Measurements from ENCODE around the gene RELCH.
"Not testable (repeated sequence)": the region's sequence is repeated elsewhere in the genome, so short reads cannot be mapped to it uniquely, and the experiment has no call there.

RELCH gene

GRCh38 chr18:62165583-62165982, 21.5 kb upstream of the RELCH start:
- Histone ChIP-seq H3K9me2 (replicated peaks; ENCODE audit: control insufficient read depth, low read length) (no peaks in the 10 kb centered on the region), H4K20me1 (ENCODE audit: control insufficient read depth, insufficient read depth, low read depth, low read length) (no peaks in the 10 kb centered on the region), H3K9me3 (ENCODE audit: control insufficient read depth, insufficient read depth, low read length) (no peaks in the 10 kb centered on the region), H3K27ac (ENCODE audit: low read depth, low read length) (no peak overlapping the region), H3K4me2 (ENCODE audit: low read length) (no peak overlapping the region), H3F3A (ENCODE audit: control insufficient read depth, insufficient read depth) (no peaks in the 10 kb centered on the region), H3K4me1 (ENCODE audit: control insufficient read depth, low read length) (0 out of 2 replicates have a peak, but pooled peaks cover 3% of the 10 kb centered on the region), H3K79me2 (ENCODE audit: control insufficient read depth, low read length) (no peaks in the 10 kb centered on the region), H3K36me3 (ENCODE audit: control insufficient read depth, low read length) (no peaks in the 10 kb centered on the region), H3K4me3 (ENCODE audit: low read length) (no peak overlapping the region), H3K27me3 (ENCODE audit: control insufficient read depth, low read length) (no peaks in the 10 kb centered on the region)
- TF ChIP-seq CTCF (IDR thresholded peaks at IDR 0.05; ENCODE audit: low read depth, low read length, poor library complexity, severe bottlenecking): no peak
- TF ChIP-seq EZH2phosphoT487 (IDR thresholded peaks at IDR 0.05; ENCODE audit: borderline replicate concordance, low read length): no peak

DNA sequence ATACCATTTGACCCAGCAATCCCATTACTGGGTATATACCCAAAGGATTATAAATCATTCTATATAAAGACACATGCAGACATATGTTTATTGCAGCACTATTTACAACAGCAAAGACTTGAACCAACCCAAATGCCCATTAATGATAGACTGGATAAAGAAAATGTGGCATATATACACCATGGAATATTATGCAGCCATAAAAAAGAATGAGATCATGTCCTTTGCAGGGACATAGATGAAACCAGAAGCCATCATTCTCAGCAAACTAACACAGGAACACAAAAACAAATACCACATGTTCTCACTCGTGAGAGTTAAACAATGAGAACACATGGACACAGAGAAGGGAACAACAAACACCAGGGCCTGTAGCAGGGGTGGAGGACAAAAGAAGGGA, 20.5 kb upstream of the RELCH start:
- not testable (repeated sequence) for H3K9me3 ChIP-seq (ENCODE audit: control insufficient read depth, insufficient read depth, low read length); H3K27me3 ChIP-seq (ENCODE audit: control insufficient read depth, low read length); H3K4me1 ChIP-seq (ENCODE audit: control insufficient read depth, low read length); H4K20me1 ChIP-seq (ENCODE audit: control insufficient read depth, insufficient read depth, low read depth, low read length); H3F3A ChIP-seq (ENCODE audit: control insufficient read depth, insufficient read depth); H3K9me2 ChIP-seq (replicated peaks; ENCODE audit: control insufficient read depth, low read length); H3K79me2 ChIP-seq (ENCODE audit: control insufficient read depth, low read length); H3K27ac ChIP-seq (ENCODE audit: low read depth, low read length); H3K4me2 ChIP-seq (ENCODE audit: low read length); H3K4me3 ChIP-seq (ENCODE audit: low read length); H3K36me3 ChIP-seq (ENCODE audit: control insufficient read depth, low read length)

- TF ChIP-seq CTCF (IDR thresholded peaks at IDR 0.05; ENCODE audit: low read depth, low read length, poor library complexity, severe bottlenecking) (no peak), EZH2phosphoT487 (IDR thresholded peaks at IDR 0.05; ENCODE audit: borderline replicate concordance, low read length) (no peak)
- Histone ChIP-seq H3K9me3 (ENCODE audit: control insufficient read depth, insufficient read depth, low read length) (no peaks in the 10 kb centered on the region), H3K4me3 (ENCODE audit: low read length) (no peak overlapping the region), H3K4me2 (ENCODE audit: low read length) (no peak overlapping the region), H3K4me1 (ENCODE audit: control insufficient read depth, low read length) (no peaks in the 10 kb centered on the region), H3K79me2 (ENCODE audit: control insufficient read depth, low read length) (peaks cover 8% of the 10 kb centered on the region; the same call in 1 of the 2 replicates), H3K27ac (ENCODE audit: low read depth, low read length) (no peak overlapping the region), H3K9me2 (replicated peaks; ENCODE audit: control insufficient read depth, low read length) (no peaks in the 10 kb centered on the region), H3K27me3 (ENCODE audit: control insufficient read depth, low read length) (no peaks in the 10 kb centered on the region), H3K36me3 (ENCODE audit: control insufficient read depth, low read length) (no peaks in the 10 kb centered on the region), H3F3A (ENCODE audit: control insufficient read depth, insufficient read depth) (no peaks in the 10 kb centered on the region), H4K20me1 (ENCODE audit: control insufficient read depth, insufficient read depth, low read depth, low read length) (no peaks in the 10 kb centered on the region)
Observed at GRCh38 chr18:62170857-62171256, 16.2 kb upstream of the RELCH start.

GRCh38 chr18:62172298-62172697, 14.8 kb upstream of the RELCH start:
- Histone ChIP-seq H3K27ac (ENCODE audit: low read depth, low read length) (no peak overlapping the region), H3K4me2 (ENCODE audit: low read length) (no peak overlapping the region), H3K36me3 (ENCODE audit: control insufficient read depth, low read length) (no peaks in the 10 kb centered on the region), H3K27me3 (ENCODE audit: control insufficient read depth, low read length) (no peaks in the 10 kb centered on the region), H3K4me1 (ENCODE audit: control insufficient read depth, low read length) (no peaks in the 10 kb centered on the region), H3K9me2 (replicated peaks; ENCODE audit: control insufficient read depth, low read length) (no peaks in the 10 kb centered on the region), H4K20me1 (ENCODE audit: control insufficient read depth, insufficient read depth, low read depth, low read length) (no peaks in the 10 kb centered on the region), H3K9me3 (ENCODE audit: control insufficient read depth, insufficient read depth, low read length) (no peaks in the 10 kb centered on the region), H3F3A (ENCODE audit: control insufficient read depth, insufficient read depth) (no peaks in the 10 kb centered on the region), H3K79me2 (ENCODE audit: control insufficient read depth, low read length) (peaks cover 11% of the 10 kb centered on the region; the same call in 1 of the 2 replicates), H3K4me3 (ENCODE audit: low read length) (no peak overlapping the region)
- TF ChIP-seq CTCF (IDR thresholded peaks at IDR 0.05; ENCODE audit: low read depth, low read length, poor library complexity, severe bottlenecking): no peak
- TF ChIP-seq EZH2phosphoT487 (IDR thresholded peaks at IDR 0.05; ENCODE audit: borderline replicate concordance, low read length): no peak

All from DOHH2 (cell line).